ENCODE data around the gene MAP7D3. TPM values are rescaled to one million over a fixed set of nuclear protein-coding genes. Genes with fewer than 3 reads are reported as not detected.
A peak's percentile ranks its signal among the peaks of the same experiment; 100 is the strongest.
"Not testable (repeated sequence)": the region's sequence is repeated elsewhere in the genome, so short reads cannot be mapped to it uniquely, and the experiment has no call there.

Gene MAP7D3, protein sequence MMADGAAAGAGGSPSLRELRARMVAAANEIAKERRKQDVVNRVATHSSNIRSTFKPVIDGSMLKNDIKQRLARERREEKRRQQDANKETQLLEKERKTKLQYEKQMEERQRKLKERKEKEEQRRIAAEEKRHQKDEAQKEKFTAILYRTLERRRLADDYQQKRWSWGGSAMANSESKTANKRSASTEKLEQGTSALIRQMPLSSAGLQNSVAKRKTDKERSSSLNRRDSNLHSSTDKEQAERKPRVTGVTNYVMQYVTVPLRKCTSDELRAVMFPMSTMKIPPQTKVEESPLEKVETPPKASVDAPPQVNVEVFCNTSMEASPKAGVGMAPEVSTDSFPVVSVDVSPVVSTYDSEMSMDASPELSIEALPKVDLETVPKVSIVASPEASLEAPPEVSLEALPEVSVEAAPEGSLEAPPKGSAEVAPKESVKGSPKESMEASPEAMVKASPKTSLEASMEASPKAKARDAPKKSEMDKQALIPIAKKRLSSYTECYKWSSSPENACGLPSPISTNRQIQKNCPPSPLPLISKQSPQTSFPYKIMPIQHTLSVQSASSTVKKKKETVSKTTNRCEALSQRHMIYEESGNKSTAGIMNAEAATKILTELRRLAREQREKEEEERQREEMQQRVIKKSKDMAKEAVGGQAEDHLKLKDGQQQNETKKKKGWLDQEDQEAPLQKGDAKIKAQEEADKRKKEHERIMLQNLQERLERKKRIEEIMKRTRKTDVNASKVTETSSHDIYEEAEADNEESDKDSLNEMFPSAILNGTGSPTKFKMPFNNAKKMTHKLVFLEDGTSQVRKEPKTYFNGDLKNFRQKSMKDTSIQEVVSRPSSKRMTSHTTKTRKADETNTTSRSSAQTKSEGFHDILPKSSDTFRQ
- 10 to 100 TPM; 16.5 to 29.8 (median 23.2) TPM for total RNA-seq

DNA sequence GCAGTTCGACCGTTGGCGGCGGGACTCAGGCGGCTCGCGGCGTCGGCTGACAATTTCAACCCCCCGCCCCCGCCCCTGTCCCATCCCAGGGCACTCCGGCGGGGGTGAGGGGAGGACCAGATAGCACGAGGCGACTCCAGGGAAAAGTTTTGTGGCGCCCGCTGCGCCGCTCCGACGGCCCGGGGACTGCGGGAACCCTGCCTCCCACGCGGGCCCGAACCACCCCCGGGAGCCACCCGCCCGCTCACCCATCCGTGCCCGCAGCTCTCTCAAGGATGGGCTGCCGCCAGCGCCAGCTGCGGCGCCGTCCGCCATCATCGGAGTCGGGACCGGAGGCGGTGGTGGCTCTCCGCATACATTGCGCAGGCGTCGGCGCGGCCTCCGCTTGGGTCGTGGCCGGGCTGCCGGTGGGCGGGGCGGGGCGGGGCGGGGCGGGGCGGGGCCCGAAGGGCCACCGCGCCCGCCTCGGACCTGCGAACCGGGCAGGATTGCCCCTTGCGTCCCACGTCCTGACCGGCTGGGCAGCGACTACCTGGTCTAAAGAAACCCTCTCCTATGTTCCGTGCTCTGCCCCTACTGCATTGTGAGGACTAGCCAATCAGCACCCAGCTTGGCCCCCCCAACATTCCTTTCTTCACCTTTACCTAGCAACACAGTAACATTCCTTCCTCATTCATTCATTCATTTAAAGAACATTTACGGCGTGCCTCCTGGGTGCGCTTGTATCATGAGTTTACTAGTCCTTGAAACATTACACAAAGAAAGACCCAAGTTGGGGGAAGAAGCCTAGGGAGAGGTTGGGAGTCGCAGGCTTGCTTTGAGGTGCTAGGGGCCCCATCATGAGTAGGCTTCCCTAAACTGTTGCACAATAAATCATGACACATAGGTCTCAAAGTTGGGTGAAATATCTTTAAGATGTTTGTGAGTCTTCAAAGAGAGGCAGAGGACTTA is at the start of gene MAP7D3:
Gene MAP7D3, minus strand, starts transcription at position 360 of the 951 bp plus-strand sequence. Its CDS starts 42 bp downstream, at position 318.
- ATAC-seq (ENCODE audit: low FRiP score): peak; percentile 77
- no peak for TF ChIP-seq CTCF (IDR thresholded peaks at IDR 0.05)
- DNase-seq (ENCODE audit: low spot score): no peak

GRCh38 chrX:136300721-136301120 is 49.5 kb upstream of the MAP7D3 start, which contains the start of gene ADGRG4:
TSS of gene ADGRG4 (plus strand) at chrX:136300963. CDS start at chrX:136308778, 7,815 bp downstream.
- not testable (repeated sequence) for ATAC-seq (ENCODE audit: low FRiP score)

GRCh38 chrX:136295380-136295779 is 44.2 kb upstream of the MAP7D3 start:
- no peak for DNase-seq (ENCODE audit: low spot score)
- no peak for TF ChIP-seq CTCF (IDR thresholded peaks at IDR 0.05)
- no peak for ATAC-seq (ENCODE audit: low FRiP score)

More at GRCh38 chrX:136300721-136301120, 49.5 kb upstream of the MAP7D3 start, which contains the start of gene ADGRG4:
- DNase-seq (ENCODE audit: low spot score): not testable (repeated sequence)

GRCh38 chrX:136292656-136293055 is 41.5 kb upstream of the MAP7D3 start:
- TF ChIP-seq CTCF (IDR thresholded peaks at IDR 0.05): no peak
- no peak for DNase-seq (ENCODE audit: low spot score)
- no peak for ATAC-seq (ENCODE audit: low FRiP score)

GRCh38 chrX:136291824-136292223 is 40.6 kb upstream of the MAP7D3 start:
- no peak for TF ChIP-seq CTCF (IDR thresholded peaks at IDR 0.05)
- no peak for ATAC-seq (ENCODE audit: low FRiP score)
- no peak for DNase-seq (ENCODE audit: low spot score)

- DNase-seq (ENCODE audit: low spot score): not testable (repeated sequence)
Measured at GRCh38 chrX:136286375-136286774, 35.2 kb upstream of the MAP7D3 start.

GRCh38 chrX:136275553-136275952 is 24.4 kb upstream of the MAP7D3 start:
- ATAC-seq (ENCODE audit: low FRiP score): no peak
- no peak for DNase-seq (ENCODE audit: low spot score)
- TF ChIP-seq CTCF (IDR thresholded peaks at IDR 0.05): no peak

More at GRCh38 chrX:136286375-136286774, 35.2 kb upstream of the MAP7D3 start:
- not testable (repeated sequence) for ATAC-seq (ENCODE audit: low FRiP score)

Measured in omental fat pad (tissue), 4 donors.